Jurkat, Clone E6-1 (cell line): ENCODE data around the gene CERCAM.

Experiments
- DNase-seq: peaks from one replicate; pipeline ENCODE4 v3.0.0-alpha.2; 2011; ENCODE audit warnings: low read depth, low spot score
- H3K4me3 ChIP-seq: 2 replicates; pipeline ENCODE4 v1.5.1; 2011; ENCODE audit warnings: mild to moderate bottlenecking, low read length, control low read depth, moderate library complexity

The CERCAM gene

DNA sequence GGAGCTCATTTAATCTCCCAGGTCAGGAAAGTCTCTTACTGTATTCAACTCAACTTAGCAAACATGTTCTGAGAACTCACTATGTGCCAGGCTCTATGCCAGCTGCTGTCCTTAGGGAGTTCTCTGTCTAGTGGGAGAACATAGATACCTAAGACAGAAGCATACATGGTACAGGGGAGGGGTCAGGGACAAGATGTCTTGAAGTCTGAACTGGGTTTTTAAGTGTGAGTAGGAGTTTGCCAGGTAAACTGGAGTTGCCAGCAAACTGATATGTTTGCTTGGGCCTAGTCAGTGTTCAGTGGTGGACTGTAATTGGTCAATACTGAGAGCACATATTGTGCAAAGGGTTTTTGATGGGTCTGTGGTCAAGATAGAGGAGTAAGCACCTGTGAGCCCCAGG, 65.5 kb downstream of the CERCAM start:
- no peak overlapping the region for H3K4me3 ChIP-seq
- DNase-seq: no peak
